Measurements from ENCODE around the gene DNAJB1. TPM values are rescaled to one million over a fixed set of nuclear protein-coding genes. Genes with fewer than 3 reads are reported as not detected.

DNAJB1 gene
- total and polyA plus RNA-seq, 2 experiments from 2014 or later, result 43.2 to 53.3 TPM

DNA sequence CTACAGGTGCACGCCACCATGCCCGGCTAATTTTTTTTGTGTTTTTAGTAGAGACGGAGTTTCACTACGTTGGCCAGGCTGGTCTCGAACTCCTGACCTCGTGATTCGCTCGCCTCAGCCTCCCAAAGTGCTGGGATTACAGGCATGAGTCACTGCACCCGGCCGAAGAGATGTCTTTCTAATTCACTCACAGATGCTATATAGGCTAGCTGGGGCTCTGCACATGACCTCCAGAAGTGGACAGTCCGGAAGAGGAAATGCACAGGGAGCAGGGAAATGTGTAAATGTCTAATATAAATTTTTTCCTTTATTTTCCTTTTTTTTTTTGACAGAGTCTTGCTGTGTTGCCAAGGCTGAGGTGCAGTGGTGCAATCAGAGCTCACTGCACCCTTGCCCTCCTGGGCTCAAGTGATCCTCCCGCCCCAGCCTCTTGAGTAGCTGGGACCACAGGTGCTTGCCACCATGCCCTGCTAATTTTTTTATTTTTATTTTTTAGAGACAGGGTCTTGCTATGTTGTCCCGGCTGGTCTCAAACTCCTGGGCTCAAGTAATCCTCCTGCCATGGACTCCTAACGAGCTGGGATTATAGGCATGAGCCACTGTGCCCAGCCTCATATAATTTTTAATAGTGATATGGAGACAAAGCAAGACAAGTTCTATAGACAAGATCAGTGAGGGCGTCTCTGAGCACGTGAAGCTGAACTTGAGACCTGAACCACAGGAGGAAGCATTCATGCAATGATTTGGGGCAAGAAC, 30.6 kb downstream of the DNAJB1 start:
- no peaks in the 10 kb centered on the region for H3K4me1 ChIP-seq (ENCODE audit: insufficient read depth)
- peaks cover 11% of the 10 kb centered on the region for H3K36me3 ChIP-seq (ENCODE audit: insufficient read depth)
- no peak overlapping the region for H3K4me3 ChIP-seq
- H3K9me3 Mint-ChIP-seq, result no peaks in the 10 kb centered on the region
- no peaks in the 10 kb centered on the region for H3K27me3 ChIP-seq (ENCODE audit: insufficient read depth)
- H3K36me3 Mint-ChIP-seq (ENCODE audit: low read depth), result peaks cover 48% of the 10 kb centered on the region
- H3K27ac Mint-ChIP-seq, result no peak overlapping the region
- peaks cover 4% of the 10 kb centered on the region; the same call in 1 of the 2 replicates for H3F3A ChIP-seq (replicated peaks; ENCODE audit: low read depth)
- ATAC-seq (no peak), DNase-seq (ENCODE audit: low spot score) (no peak)
- TF ChIP-seq, protein P1, sequence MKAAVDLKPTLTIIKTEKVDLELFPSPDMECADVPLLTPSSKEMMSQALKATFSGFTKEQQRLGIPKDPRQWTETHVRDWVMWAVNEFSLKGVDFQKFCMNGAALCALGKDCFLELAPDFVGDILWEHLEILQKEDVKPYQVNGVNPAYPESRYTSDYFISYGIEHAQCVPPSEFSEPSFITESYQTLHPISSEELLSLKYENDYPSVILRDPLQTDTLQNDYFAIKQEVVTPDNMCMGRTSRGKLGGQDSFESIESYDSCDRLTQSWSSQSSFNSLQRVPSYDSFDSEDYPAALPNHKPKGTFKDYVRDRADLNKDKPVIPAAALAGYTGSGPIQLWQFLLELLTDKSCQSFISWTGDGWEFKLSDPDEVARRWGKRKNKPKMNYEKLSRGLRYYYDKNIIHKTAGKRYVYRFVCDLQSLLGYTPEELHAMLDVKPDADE (IDR thresholded peaks at IDR 0.05), result no peak
- no peak for TF ChIP-seq CREB1 (CRISPR knock-in tag; IDR thresholded peaks at IDR 0.05; ENCODE audit: low read depth)
- TF ChIP-seq, protein P2, sequence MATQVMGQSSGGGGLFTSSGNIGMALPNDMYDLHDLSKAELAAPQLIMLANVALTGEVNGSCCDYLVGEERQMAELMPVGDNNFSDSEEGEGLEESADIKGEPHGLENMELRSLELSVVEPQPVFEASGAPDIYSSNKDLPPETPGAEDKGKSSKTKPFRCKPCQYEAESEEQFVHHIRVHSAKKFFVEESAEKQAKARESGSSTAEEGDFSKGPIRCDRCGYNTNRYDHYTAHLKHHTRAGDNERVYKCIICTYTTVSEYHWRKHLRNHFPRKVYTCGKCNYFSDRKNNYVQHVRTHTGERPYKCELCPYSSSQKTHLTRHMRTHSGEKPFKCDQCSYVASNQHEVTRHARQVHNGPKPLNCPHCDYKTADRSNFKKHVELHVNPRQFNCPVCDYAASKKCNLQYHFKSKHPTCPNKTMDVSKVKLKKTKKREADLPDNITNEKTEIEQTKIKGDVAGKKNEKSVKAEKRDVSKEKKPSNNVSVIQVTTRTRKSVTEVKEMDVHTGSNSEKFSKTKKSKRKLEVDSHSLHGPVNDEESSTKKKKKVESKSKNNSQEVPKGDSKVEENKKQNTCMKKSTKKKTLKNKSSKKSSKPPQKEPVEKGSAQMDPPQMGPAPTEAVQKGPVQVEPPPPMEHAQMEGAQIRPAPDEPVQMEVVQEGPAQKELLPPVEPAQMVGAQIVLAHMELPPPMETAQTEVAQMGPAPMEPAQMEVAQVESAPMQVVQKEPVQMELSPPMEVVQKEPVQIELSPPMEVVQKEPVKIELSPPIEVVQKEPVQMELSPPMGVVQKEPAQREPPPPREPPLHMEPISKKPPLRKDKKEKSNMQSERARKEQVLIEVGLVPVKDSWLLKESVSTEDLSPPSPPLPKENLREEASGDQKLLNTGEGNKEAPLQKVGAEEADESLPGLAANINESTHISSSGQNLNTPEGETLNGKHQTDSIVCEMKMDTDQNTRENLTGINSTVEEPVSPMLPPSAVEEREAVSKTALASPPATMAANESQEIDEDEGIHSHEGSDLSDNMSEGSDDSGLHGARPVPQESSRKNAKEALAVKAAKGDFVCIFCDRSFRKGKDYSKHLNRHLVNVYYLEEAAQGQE (IDR thresholded peaks at IDR 0.05; ENCODE audit: unreplicated experiment), result no peak
- no peak for TF ChIP-seq POLR2AphosphoS5 (IDR thresholded peaks at IDR 0.05; ENCODE audit: low read depth)
- TF ChIP-seq EZH2phosphoT487 (IDR thresholded peaks at IDR 0.05; ENCODE audit: unreplicated experiment), result no peak
- TF ChIP-seq, protein P3, sequence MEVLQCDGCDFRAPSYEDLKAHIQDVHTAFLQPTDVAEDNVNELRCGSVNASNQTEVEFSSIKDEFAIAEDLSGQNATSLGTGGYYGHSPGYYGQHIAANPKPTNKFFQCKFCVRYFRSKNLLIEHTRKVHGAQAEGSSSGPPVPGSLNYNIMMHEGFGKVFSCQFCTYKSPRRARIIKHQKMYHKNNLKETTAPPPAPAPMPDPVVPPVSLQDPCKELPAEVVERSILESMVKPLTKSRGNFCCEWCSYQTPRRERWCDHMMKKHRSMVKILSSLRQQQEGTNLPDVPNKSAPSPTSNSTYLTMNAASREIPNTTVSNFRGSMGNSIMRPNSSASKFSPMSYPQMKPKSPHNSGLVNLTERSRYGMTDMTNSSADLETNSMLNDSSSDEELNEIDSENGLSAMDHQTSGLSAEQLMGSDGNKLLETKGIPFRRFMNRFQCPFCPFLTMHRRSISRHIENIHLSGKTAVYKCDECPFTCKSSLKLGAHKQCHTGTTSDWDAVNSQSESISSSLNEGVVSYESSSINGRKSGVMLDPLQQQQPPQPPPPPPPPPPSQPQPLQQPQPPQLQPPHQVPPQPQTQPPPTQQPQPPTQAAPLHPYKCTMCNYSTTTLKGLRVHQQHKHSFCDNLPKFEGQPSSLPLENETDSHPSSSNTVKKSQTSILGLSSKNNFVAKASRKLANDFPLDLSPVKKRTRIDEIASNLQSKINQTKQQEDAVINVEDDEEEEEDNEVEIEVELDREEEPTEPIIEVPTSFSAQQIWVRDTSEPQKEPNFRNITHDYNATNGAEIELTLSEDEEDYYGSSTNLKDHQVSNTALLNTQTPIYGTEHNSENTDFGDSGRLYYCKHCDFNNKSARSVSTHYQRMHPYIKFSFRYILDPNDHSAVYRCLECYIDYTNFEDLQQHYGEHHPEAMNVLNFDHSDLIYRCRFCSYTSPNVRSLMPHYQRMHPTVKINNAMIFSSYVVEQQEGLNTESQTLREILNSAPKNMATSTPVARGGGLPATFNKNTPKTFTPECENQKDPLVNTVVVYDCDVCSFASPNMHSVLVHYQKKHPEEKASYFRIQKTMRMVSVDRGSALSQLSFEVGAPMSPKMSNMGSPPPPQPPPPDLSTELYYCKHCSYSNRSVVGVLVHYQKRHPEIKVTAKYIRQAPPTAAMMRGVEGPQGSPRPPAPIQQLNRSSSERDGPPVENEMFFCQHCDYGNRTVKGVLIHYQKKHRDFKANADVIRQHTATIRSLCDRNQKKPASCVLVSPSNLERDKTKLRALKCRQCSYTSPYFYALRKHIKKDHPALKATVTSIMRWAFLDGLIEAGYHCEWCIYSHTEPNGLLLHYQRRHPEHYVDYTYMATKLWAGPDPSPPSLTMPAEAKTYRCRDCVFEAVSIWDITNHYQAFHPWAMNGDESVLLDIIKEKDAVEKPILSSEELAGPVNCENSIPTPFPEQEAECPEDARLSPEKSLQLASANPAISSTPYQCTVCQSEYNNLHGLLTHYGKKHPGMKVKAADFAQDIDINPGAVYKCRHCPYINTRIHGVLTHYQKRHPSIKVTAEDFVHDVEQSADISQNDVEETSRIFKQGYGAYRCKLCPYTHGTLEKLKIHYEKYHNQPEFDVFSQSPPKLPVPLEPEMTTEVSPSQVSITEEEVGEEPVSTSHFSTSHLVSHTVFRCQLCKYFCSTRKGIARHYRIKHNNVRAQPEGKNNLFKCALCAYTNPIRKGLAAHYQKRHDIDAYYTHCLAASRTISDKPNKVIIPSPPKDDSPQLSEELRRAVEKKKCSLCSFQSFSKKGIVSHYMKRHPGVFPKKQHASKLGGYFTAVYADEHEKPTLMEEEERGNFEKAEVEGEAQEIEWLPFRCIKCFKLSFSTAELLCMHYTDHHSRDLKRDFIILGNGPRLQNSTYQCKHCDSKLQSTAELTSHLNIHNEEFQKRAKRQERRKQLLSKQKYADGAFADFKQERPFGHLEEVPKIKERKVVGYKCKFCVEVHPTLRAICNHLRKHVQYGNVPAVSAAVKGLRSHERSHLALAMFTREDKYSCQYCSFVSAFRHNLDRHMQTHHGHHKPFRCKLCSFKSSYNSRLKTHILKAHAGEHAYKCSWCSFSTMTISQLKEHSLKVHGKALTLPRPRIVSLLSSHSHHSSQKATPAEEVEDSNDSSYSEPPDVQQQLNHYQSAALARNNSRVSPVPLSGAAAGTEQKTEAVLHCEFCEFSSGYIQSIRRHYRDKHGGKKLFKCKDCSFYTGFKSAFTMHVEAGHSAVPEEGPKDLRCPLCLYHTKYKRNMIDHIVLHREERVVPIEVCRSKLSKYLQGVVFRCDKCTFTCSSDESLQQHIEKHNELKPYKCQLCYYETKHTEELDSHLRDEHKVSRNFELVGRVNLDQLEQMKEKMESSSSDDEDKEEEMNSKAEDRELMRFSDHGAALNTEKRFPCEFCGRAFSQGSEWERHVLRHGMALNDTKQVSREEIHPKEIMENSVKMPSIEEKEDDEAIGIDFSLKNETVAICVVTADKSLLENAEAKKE (CRISPR knock-in tag; IDR thresholded peaks at IDR 0.05), result no peak
- TF ChIP-seq STAT1 (IDR thresholded peaks at IDR 0.05; ENCODE audit: unreplicated experiment), result no peak
- no peak for TF ChIP-seq ZNF331 (CRISPR knock-in tag; IDR thresholded peaks at IDR 0.05; ENCODE audit: low read depth)
- TF ChIP-seq ZNF114 (CRISPR knock-in tag; IDR thresholded peaks at IDR 0.05), result no peak
- no peak for TF ChIP-seq EZH2 (IDR thresholded peaks at IDR 0.05; ENCODE audit: low read depth, unreplicated experiment)
- no peak for TF ChIP-seq NANOG (IDR thresholded peaks at IDR 0.05; ENCODE audit: borderline replicate concordance)
- TF ChIP-seq, protein P4, sequence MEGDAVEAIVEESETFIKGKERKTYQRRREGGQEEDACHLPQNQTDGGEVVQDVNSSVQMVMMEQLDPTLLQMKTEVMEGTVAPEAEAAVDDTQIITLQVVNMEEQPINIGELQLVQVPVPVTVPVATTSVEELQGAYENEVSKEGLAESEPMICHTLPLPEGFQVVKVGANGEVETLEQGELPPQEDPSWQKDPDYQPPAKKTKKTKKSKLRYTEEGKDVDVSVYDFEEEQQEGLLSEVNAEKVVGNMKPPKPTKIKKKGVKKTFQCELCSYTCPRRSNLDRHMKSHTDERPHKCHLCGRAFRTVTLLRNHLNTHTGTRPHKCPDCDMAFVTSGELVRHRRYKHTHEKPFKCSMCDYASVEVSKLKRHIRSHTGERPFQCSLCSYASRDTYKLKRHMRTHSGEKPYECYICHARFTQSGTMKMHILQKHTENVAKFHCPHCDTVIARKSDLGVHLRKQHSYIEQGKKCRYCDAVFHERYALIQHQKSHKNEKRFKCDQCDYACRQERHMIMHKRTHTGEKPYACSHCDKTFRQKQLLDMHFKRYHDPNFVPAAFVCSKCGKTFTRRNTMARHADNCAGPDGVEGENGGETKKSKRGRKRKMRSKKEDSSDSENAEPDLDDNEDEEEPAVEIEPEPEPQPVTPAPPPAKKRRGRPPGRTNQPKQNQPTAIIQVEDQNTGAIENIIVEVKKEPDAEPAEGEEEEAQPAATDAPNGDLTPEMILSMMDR (conservative IDR thresholded peaks at IDR 0.05; ENCODE audit: low read depth in 2 of 2), result no peak
- TF ChIP-seq JUNB (IDR thresholded peaks at IDR 0.05; ENCODE audit: unreplicated experiment), result no peak
- H3K27ac ChIP-seq (ENCODE audit: low read depth), result no peak overlapping the region
- H4K20me1 ChIP-seq (replicated peaks; ENCODE audit: insufficient read depth), result peaks cover 10% of the 10 kb centered on the region
- H3K9me2 ChIP-seq (ENCODE audit: insufficient read depth), result no peaks in the 10 kb centered on the region
- no peak overlapping the region for H3K4me3 Mint-ChIP-seq
- peaks cover 2% of the 10 kb centered on the region; the same call in 2 of the 3 replicates for H3K4me1 Mint-ChIP-seq
- H3K27me3 Mint-ChIP-seq (ENCODE audit: insufficient read depth, low read depth, poor library complexity), result peaks cover 5% of the 10 kb centered on the region
- H3K4me2 ChIP-seq, result no peak overlapping the region
- no peaks in the 10 kb centered on the region for H3K79me2 ChIP-seq (replicated peaks; ENCODE audit: insufficient read depth)
- no peak overlapping the region for H2AFZ ChIP-seq

Measured in GM23338 (cell line).